BJ (cell line): ENCODE results near the gene KCNIP3. TPM values are rescaled to one million over a fixed set of nuclear protein-coding genes. Genes with fewer than 3 reads are reported as not detected.

Experiments
- CTCF ChIA-PET: fragments of 350-600 bp; formaldehyde crosslinking; extraction: SDS; loops from one replicate; lab custom pipeline; 2021; ENCODE audit warnings: antibody characterized with exemption, inconsistent platforms; lab: Yijun Ruan, JAX
- POLR2A ChIA-PET: fragments of 300-600 bp; sonication (Branson Sonifier 250); formaldehyde crosslinking; extraction: SDS; loops from one replicate; lab custom pipeline; 2021; ENCODE audit warnings: antibody characterized with exemption; lab: Charles Lee
- DNase-seq: peaks from one replicate; pipeline ENCODE4 v3.0.0-alpha.2; 2011; ENCODE audit warnings: low read depth
- H3K27me3 ChIP-seq: 2 replicates; pipeline ENCODE4 v1.6.0; 2011; ENCODE audit warnings: low read length; ENCODE audit not compliant: control insufficient read depth, insufficient read depth
- H3K36me3 ChIP-seq: 2 replicates; pipeline ENCODE4 v1.5.1; 2011; ENCODE audit warnings: low read length; ENCODE audit not compliant: control insufficient read depth, insufficient read depth
- H3K4me3 ChIP-seq: 2 replicates; pipeline ENCODE4 v1.5.1; 2011; ENCODE audit warnings: low read depth, mild to moderate bottlenecking, control low read depth, low read length
- polyA plus RNA-seq: library from polyadenylated mRNA; depleted of rRNA; stranded (reverse); fragments of >200 nt; gene quantifications from 2 replicates; pipeline ENCODE4 v1.2.3, GENCODE V29; 2011
- TF ChIP-seq, protein P1 (sequence below): IDR thresholded peaks from 2 replicates; pipeline ENCODE4 v1.5.1; 2011; ENCODE audit warnings: low read depth, mild to moderate bottlenecking, control low read depth, inconsistent platforms, low read length, moderate library complexity; ENCODE audit not compliant: insufficient read depth

The KCNIP3 gene
- polyA plus RNA-seq, 1 experiment, result 4.1 TPM

- Histone ChIP-seq H3K4me3 (no peak overlapping the region), H3K27me3 (no peaks in the 10 kb centered on the region; the same call in 1 of the 2 replicates), H3K36me3 (no peaks in the 10 kb centered on the region)
- no peak for DNase-seq
- ChIA-PET CTCF (no interaction called here), POLR2A (no interaction called here)
- TF ChIP-seq, protein P1, sequence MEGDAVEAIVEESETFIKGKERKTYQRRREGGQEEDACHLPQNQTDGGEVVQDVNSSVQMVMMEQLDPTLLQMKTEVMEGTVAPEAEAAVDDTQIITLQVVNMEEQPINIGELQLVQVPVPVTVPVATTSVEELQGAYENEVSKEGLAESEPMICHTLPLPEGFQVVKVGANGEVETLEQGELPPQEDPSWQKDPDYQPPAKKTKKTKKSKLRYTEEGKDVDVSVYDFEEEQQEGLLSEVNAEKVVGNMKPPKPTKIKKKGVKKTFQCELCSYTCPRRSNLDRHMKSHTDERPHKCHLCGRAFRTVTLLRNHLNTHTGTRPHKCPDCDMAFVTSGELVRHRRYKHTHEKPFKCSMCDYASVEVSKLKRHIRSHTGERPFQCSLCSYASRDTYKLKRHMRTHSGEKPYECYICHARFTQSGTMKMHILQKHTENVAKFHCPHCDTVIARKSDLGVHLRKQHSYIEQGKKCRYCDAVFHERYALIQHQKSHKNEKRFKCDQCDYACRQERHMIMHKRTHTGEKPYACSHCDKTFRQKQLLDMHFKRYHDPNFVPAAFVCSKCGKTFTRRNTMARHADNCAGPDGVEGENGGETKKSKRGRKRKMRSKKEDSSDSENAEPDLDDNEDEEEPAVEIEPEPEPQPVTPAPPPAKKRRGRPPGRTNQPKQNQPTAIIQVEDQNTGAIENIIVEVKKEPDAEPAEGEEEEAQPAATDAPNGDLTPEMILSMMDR, result no peak
Observed at GRCh38 chr2:95272299-95272751, 24.8 kb upstream of the KCNIP3 start.

DNA sequence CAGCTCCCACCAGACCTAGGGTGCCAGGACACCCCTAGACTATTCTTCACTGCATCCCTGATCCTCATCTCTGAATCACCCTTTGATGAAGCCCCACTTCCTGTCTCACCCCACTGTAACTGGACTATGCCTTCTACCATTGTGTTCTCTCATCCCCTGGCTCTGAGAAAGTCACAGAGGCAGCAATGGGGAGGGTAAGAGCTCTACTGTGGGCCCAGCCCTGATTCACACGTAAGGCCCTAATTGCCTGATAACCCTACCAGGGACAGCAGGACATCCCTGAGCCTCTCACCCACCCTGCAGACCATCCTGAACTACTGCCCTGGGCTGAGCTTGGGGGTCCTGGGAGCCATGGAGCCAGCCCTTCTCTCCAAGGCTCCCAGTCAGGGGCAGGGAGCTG lies 24.4 kb upstream of the KCNIP3 start:
- no peak for DNase-seq
- CTCF ChIA-PET, result no interaction called here
- no peaks in the 10 kb centered on the region for H3K36me3 ChIP-seq
- no peak overlapping the region for H3K4me3 ChIP-seq
- TF ChIP-seq, protein P1, result no peak
- POLR2A ChIA-PET, result no interaction called here
- H3K27me3 ChIP-seq, result no peaks in the 10 kb centered on the region; the same call in 1 of the 2 replicates

DNA sequence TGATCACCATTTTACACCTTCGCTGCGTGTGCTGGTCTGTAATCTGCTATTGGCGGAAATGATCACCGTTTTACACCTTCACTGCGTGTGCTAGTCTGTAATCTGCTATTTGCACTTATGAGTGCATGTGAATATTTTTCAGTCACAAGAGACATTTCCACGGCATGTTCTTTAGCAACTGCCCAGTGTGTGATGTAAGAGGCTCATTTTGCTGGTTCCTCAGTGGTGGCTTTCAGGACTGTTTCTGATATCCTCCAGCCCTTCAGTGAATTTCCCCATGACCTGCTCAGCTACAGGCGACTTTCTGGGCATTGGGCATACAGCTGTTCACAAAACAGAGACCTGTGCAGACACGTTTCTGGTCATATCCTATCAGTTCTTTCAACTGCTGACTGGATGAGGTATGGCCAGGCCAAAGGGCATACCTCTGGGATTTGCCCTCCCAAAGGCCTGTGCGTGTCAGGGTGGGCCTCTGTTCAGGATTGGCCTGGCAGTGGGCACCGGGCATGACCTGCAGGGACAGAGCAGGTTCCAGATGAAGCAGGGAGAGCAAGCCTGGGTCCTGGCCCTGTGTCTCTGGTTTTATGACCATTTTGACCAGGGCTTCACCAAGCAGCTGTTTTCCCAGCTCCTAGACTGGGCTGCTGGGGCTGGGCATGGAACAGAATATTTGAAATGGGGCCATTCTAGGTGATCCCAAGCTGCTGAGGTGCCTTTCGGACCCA lies 23.4 kb upstream of the KCNIP3 start:
- CTCF ChIA-PET, result no interaction called here
- DNase-seq, result no peak

DNA sequence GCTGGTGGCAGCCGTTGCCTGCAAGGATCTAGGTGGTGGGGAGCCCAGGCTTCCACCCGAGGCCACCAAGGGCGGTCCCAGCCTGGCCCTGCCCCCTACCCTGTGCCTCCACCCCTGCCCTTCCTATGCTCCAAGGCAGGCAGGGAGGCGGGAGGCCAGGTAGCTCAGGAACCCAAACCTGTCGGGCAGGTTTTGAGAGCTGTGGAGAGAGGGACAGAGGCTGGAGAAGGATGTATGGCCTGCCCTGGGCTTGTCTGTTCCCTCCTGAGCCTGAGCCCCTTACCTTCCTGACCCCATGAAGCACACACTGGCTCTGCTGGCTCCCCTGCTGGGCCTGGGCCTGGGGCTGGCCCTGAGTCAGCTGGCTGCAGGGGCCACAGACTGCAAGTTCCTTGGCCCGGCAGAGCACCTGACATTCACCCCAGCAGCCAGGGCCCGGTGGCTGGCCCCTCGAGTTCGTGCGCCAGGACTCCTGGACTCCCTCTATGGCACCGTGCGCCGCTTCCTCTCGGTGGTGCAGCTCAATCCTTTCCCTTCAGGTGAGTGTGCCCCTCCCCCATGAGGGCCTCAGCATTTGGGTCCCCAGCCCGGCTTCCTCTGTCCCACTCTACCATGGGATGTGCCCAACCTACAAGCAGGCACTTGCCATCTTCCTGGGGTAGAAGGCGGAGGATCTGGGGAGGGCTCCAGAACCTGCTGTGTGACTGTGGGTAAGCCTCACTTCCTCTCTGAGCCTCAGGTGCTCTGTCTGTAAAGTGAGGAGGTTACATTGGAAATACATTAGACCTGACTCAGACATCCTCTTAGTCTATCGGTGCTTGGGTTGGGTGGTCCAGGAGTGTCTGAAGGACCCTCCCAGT lies 22.6 kb upstream of the KCNIP3 start, which contains the start of gene PROM2:
TSS of gene PROM2 (plus strand) at position 159 of the 860 bp plus-strand sequence. CDS start at position 296, 137 bp downstream.
- Histone ChIP-seq H3K4me3 (no peak within 1 kb of the TSS), H3K36me3 (no peaks in the 10 kb centered on the region), H3K27me3 (no peaks in the 10 kb centered on the region; the same call in 1 of the 2 replicates)
- no peak for DNase-seq
- ChIA-PET POLR2A (no interaction called here), CTCF (no interaction called here)
- TF ChIP-seq, protein P1, result no peak

More for the DNA sequence above, 23.4 kb upstream of the KCNIP3 start:
- H3K27me3 ChIP-seq, result no peaks in the 10 kb centered on the region; the same call in 1 of the 2 replicates
- H3K36me3 ChIP-seq, result no peaks in the 10 kb centered on the region
- POLR2A ChIA-PET, result no interaction called here
- TF ChIP-seq, protein P1, result no peak
- H3K4me3 ChIP-seq, result no peak overlapping the region

DNA sequence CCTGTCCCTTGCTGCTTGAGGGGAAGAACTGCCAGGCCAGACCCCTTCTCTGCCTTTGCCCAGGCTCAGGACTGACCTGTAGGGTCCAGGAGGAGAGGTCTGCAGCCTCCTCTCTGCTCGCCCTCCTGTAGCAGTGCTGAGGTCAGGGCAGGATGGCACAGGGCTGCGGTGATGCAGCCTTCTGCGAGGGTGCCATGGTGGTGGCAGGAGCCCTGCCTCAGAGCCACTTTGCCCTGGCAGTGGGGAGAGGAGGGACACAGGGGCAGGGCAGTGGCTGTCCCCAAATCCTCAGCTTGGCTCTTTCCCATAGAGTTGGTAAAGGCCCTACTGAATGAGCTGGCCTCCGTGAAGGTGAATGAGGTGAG lies 22.0 kb upstream of the KCNIP3 start:
- POLR2A ChIA-PET, result no interaction called here
- CTCF ChIA-PET, result interaction anchor here (0.6 kb wide), 1 partner anchor 111 kb away, joined by 3 read pairs; no protein-coding TSS in a partner anchor
- no peak overlapping the region for H3K4me3 ChIP-seq
- no peaks in the 10 kb centered on the region; the same call in 1 of the 2 replicates for H3K27me3 ChIP-seq
- TF ChIP-seq, protein P1, result no peak
- no peaks in the 10 kb centered on the region for H3K36me3 ChIP-seq
- DNase-seq, result no peak
